Duodenal mucosa (tissue), 2 donors: ENCODE measurements around the gene DOCK1.

Experiments used
- H3K27ac ChIP-seq: one replicate; pipeline ENCODE4 v1.7.0; 2013; ENCODE audit warnings: low read depth, low read length
- H3K27me3 ChIP-seq, 2 donors: one replicate each; pipeline ENCODE4 v1.7.0; 2013; ENCODE audit warnings: low read length in 2 of 2, control low read depth in 1 of 2; ENCODE audit not compliant: insufficient read depth in 2 of 2, control insufficient read depth in 1 of 2
- H3K36me3 ChIP-seq, 2 donors: one replicate each; pipeline ENCODE4 v1.7.0; 2013; ENCODE audit warnings: low read length in 2 of 2, control low read depth in 1 of 2; ENCODE audit not compliant: insufficient read depth in 2 of 2, control insufficient read depth in 1 of 2
- H3K4me1 ChIP-seq, 2 donors: one replicate each; pipeline ENCODE4 v1.7.0; 2013; ENCODE audit warnings: low read length in 2 of 2, control low read depth in 1 of 2; ENCODE audit not compliant: insufficient read depth in 2 of 2, control insufficient read depth in 1 of 2
- H3K4me3 ChIP-seq, 2 donors: one replicate each; pipeline ENCODE4 v1.7.0; 2013; ENCODE audit warnings: low read length in 2 of 2, low read depth in 1 of 2
- H3K9ac ChIP-seq, 2 donors: one replicate each; pipeline ENCODE4 v1.7.0; 2013; ENCODE audit warnings: low read length in 2 of 2, low read depth in 1 of 2
- H3K9me3 ChIP-seq, 2 donors: one replicate each; pipeline ENCODE4 v1.7.0; 2013; ENCODE audit warnings: low read length in 2 of 2, control low read depth in 1 of 2; ENCODE audit not compliant: control insufficient read depth in 1 of 2

DOCK1 gene

DNA sequence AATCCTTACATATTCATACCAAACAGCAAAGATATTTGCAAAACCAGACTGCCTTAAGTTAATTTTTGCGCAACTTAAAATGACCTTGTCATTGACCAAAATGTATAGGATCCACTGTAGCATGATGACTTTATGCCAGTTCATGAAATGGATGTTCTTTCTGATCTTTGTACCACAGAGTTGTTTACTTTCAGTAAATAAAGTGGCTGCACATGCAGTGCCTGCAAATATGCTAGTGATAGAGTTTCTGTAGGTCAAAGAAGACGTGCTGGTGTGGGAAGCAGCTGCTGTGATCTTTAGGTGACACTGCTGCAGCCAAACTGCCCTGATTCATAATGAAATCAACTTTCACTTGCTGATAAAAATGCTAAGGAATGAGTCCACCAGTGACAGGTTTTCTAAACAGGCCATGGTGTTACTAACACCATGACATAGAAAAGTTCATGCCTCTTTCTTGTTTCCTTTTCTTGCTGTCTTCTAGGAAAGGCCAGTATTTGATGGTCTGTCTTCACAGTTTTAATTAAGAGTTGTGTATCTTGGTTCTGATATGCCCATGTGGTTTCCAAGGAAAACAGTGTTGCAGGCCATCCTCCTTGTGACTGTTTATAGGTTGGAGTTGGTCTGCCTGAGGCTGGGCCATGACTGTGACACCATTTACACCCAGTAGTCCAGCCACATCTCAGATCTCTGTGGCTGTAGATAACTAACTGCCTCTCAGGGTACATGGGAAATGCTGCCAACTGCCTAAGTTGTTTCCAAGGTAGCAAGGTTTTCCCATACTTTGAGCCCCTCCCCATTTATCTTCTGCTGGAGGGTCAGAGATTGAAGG, 228.7 kb downstream of the DOCK1 start:
- Histone ChIP-seq H3K36me3 (peaks cover 6 to 13% of the 10 kb centered on the region in 2 donors), H3K4me1 (no peaks in the 10 kb centered on the region), H3K9me3 (no peaks in the 10 kb centered on the region), H3K4me3 (no peak overlapping the region), H3K9ac (no peak overlapping the region), H3K27ac (no peak overlapping the region), H3K27me3 (no peaks in the 10 kb centered on the region)

GRCh38 chr10:127135844-127136577, 230.8 kb downstream of the DOCK1 start:
- Histone ChIP-seq H3K36me3 (peaks cover under 1 to 9% of the 10 kb centered on the region in 2 donors), H3K27ac (no peak overlapping the region), H3K9ac (no peak overlapping the region), H3K4me1 (no peaks in the 10 kb centered on the region), H3K27me3 (no peaks in the 10 kb centered on the region), H3K4me3 (no peak overlapping the region), H3K9me3 (no peaks in the 10 kb centered on the region)

GRCh38 chr10:127137391-127137790, 232.2 kb downstream of the DOCK1 start:
- Histone ChIP-seq H3K9me3 (no peaks in the 10 kb centered on the region), H3K4me1 (no peaks in the 10 kb centered on the region), H3K36me3 (peaks cover 0 to 9% of the 10 kb centered on the region in 2 donors), H3K27ac (no peak overlapping the region), H3K9ac (no peak overlapping the region), H3K27me3 (no peaks in the 10 kb centered on the region), H3K4me3 (no peak overlapping the region)

GRCh38 chr10:127142136-127142535, 236.9 kb downstream of the DOCK1 start:
- Histone ChIP-seq H3K36me3 (peaks cover 0 to 4% of the 10 kb centered on the region in 2 donors), H3K27me3 (no peaks in the 10 kb centered on the region), H3K27ac (no peak overlapping the region)

GRCh38 chr10:127142856-127143255, 237.6 kb downstream of the DOCK1 start:
- Histone ChIP-seq H3K36me3 (peaks cover 0 to 4% of the 10 kb centered on the region in 2 donors), H3K4me3 (no peak overlapping the region), H3K27ac (no peak overlapping the region), H3K9me3 (no peaks in the 10 kb centered on the region), H3K9ac (no peak overlapping the region), H3K4me1 (no peaks in the 10 kb centered on the region), H3K27me3 (no peaks in the 10 kb centered on the region)

More at GRCh38 chr10:127142136-127142535, 236.9 kb downstream of the DOCK1 start:
- Histone ChIP-seq H3K9ac (no peak overlapping the region), H3K4me3 (no peak overlapping the region), H3K4me1 (no peaks in the 10 kb centered on the region), H3K9me3 (no peaks in the 10 kb centered on the region)

GRCh38 chr10:127145173-127145572, 239.9 kb downstream of the DOCK1 start:
- Histone ChIP-seq H3K9ac (no peak overlapping the region), H3K36me3 (no peaks in the 10 kb centered on the region), H3K4me3 (no peak overlapping the region), H3K27me3 (no peaks in the 10 kb centered on the region), H3K9me3 (no peaks in the 10 kb centered on the region), H3K27ac (no peak overlapping the region), H3K4me1 (no peaks in the 10 kb centered on the region)

DNA sequence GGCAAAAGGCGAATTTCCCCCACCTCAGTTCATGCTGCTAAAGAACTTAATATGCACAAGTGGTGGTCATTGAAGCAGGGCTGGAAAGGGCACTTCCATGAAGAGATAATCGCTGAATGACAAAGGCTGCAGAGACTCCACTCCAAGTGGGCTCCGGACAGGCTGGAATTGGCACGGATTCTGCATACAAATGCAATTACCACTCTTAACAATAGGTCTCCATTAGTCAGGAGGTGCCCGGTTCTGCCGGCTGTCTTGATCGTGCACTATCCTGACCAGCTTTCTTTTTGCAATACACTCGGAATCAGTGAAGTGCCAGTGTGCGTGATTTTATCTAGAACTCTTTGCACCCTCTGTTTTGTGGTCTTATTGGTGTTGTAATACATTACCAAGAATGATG, 241.4 kb downstream of the DOCK1 start:
- Histone ChIP-seq H3K36me3 (no peaks in the 10 kb centered on the region), H3K4me1 (no peaks in the 10 kb centered on the region), H3K27ac (no peak overlapping the region), H3K27me3 (no peaks in the 10 kb centered on the region), H3K9ac (no peak overlapping the region), H3K4me3 (no peak overlapping the region), H3K9me3 (no peaks in the 10 kb centered on the region)

- no peaks in the 10 kb centered on the region for H3K4me1 ChIP-seq
- H3K4me3 ChIP-seq = no peak overlapping the region
- no peaks in the 10 kb centered on the region for H3K36me3 ChIP-seq
- H3K27ac ChIP-seq = no peak overlapping the region
- no peaks in the 10 kb centered on the region for H3K9me3 ChIP-seq
- H3K27me3 ChIP-seq = no peaks in the 10 kb centered on the region
- H3K9ac ChIP-seq = no peak overlapping the region
These were observed 243.1 kb downstream of the DOCK1 start for GRCh38 chr10:127148066-127148932.

DNA sequence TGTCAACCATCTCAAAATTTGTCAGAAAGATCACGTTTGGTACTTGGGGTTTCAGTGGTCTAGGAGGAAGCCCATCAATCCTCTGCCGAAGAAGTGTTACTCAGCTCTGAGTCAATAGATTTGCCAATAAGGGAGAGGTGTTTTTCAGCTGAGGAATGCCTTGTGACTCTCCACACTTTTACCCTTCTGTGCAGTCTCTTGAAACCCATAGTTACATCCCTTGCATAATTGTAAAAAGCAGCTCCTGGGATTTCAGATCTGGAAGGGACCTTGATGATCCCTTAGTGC, 243.6 kb downstream of the DOCK1 start:
- Histone ChIP-seq H3K4me1 (peaks cover 0 to 3% of the 10 kb centered on the region in 2 donors), H3K36me3 (no peaks in the 10 kb centered on the region), H3K9ac (no peak overlapping the region), H3K27me3 (no peaks in the 10 kb centered on the region), H3K9me3 (no peaks in the 10 kb centered on the region), H3K4me3 (no peak overlapping the region), H3K27ac (no peak overlapping the region)
